HG03095 (cell line): ENCODE results near the gene WNT10A.
"Not testable (repeated sequence)": the region's sequence is repeated elsewhere in the genome, so short reads cannot be mapped to it uniquely, and the experiment has no call there.

ENCODE experiments used
- ATAC-seq: cut with Tn5 transposase; IDR thresholded peaks from one replicate; pipeline ENCODE4 v1.9.1; 2021; ENCODE audit warnings: moderate library complexity; ENCODE audit not compliant: unreplicated experiment

The WNT10A gene

DNA sequence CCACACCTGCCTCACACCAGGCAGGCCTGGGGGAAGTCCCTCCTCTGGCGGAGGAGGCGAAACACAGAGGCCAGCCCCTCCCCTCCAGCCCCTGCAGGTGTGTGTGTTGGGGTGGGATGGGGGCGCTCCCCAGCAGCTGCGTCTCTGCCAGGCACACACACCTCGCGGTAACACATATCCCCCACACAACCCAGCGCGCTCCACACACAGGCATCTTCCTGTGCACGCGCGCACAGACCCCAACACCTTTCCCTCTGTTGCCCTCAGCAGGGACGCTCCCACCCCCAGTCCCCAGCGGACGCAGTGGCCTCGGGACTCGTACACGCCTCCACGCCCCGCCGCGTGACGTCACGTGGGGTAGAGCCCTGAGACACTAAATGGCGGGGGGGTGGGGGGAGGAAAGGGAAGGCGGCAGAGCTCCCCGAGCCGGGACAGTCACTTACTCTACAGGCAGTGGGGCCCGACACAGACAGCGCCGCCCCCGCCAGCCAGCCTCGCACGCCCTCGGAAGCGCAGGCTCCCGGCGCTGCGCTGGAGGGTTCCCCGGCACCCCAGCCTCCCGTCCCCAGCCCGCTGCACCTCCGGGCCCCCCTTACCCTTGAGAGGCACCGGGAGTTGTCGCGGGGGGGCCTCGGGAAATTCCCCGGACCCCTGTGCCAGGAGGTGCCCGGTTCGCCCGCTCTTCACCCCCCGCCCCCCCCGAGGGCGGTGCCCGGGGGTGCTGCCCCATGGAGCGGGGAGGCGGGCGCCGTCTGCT is at the start of gene WNT10A:
WNT10A (plus strand) TSS at position 751 of the 757 bp plus-strand sequence. CDS start 144 bp downstream, outside the sequence.
- ATAC-seq, result peak; percentile 70

DNA sequence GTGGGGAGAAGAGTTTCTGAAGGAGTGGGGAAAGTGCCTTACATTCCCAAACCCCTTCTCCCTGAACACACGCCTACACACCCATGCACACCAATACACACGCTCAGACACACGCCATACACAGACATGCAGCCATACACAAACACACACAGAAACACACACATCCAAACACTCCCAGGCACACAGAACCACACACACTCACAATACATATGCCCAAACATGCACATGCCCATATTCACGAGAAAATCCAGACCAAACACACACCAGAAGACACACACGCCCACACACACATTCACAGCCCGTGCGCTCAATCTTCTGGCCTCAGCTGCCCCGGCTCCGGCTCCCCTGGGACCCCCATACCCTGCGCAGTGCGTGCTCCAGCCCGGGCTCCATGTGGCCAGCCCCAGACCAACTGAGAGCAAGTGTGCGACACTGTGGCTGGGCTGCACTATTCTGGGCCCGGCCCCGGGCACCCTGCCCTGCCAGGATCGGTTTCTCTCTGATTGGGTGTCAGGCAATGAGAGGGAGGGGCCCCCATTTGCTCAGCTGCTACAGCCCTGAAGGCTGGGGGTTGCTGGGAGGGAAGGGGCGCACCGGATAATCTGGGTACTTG is 49.2 kb upstream of the WNT10A start, which contains the start of gene PRKAG3:
PRKAG3 (minus strand) TSS at position 426 of the 613 bp plus-strand sequence.
- ATAC-seq, result no peak

DNA sequence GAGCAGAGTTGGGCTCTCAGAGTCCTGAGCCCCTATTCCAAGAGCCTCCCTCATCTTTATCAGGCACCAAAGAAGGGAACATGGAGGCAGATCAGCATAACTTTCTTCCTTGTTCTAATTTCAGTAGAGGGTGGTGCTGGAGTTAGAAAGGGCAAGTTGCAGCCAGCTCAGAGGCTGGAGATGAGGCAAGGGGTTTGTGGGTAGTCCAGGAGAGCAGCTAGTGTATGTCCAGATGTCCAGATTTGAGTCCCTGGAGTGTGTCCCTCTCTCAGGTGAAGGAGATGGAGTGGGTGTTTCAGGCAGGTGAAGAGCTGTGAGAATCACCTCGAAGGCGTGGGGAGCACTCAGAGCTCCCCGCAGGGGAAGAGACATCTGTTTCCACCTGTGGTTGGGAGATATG is 48.6 kb upstream of the WNT10A start:
- ATAC-seq, result no peak

DNA sequence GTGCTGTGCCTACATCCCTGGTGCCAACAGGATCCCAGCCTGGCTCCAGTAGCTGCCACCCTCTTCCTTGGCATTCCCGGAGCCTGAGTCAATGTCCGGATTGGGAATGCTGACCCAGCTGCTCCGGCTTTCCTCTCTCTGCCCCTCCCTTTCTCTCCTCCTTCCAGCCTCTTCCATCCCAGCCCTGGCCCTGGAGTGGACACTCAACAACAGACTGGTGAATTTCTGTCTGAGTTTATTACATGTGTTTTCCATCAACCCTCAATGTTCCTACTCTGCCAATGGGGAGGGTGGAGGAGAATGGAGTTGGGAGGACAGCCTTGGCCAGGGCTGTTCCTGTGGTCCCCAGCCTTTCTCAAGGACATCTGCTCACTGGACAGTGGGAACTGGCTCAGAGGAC is 48.1 kb upstream of the WNT10A start:
- ATAC-seq, result no peak

DNA sequence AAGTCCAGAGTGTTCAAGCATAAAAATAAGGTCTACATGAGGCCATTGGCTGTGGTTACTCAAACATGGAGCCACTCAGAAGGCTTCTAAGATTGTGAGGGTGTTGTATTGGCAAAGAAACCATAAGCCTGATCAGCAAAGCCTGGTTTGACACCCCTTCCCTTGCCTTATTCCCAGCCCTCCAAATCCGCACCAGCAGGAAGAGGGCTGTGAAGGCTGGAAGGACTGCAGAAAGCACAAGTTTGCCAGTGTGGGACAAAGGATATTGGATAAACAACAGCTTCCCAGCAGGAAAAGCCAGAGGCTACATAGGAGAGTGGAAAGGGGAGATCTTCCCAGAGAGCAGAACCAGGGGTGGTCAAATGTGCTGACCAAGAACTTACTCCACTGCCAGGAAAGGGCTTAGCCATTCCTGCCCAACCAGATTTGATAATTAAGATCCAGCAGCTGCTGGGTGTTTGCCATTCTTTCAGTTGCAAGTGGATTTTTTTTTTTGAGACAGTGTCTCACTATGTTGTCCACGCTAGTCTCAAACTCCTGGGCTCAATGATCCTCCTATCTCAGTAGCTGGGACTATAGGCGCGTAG is 47.5 kb upstream of the WNT10A start:
- no peak for ATAC-seq

DNA sequence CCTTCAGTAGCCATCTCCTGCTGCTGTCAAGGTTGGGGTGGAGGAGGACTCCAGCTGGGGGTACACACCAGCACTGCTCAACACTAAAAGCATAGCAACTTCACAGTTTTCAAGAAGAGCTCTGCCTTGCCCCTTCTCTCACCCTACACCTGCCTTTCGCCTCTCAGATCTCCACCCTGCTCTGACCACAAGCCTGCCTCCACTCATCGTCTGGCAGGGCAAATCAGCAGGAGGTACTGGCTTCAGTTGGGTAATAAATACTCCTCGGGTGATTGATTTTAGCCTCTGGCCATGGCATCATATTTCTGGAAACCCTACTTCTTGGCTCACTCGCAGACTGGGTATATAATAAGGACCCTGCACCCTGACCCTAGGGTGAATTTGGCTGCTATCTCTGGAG is 46.0 kb upstream of the WNT10A start:
- ATAC-seq, result no peak

DNA sequence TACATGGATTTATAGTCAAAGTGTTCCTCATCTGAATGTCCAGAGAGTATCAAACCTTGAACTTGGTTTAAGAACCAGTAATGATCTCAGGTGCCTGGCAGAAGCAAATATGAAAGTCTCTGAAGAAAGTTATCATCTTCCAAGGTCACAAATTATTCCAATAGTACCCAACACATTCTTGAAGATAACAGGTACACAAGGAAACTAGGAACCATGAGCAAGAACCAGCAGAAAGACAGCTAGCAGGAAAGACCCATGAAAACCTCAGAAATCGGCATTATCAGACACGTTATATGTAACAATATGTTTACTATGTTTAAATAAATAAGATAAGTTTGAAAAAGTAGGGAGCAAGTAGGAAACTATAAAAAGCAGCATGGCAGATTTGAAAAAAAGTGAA is 43.2 kb upstream of the WNT10A start:
- ATAC-seq, result no peak

DNA sequence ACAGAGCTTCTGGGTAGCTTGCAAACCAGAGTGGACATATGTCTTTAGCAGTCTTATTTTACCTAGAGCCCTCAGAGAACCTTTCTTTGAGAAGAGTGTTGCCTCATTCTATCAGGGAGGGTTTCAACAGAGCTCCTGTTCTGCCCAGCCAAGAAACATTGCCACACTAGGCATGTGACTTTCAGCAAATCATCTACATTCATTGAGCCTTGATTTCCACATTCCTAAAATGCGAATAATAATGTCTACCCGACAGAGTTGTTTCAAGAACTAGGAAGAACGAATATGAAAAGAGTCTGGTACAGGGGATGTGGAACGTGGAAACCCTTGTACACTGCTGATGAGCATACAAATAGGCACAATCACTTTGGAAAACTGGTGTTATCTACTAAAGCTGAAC is 41.2 kb upstream of the WNT10A start:
- ATAC-seq, result no peak

DNA sequence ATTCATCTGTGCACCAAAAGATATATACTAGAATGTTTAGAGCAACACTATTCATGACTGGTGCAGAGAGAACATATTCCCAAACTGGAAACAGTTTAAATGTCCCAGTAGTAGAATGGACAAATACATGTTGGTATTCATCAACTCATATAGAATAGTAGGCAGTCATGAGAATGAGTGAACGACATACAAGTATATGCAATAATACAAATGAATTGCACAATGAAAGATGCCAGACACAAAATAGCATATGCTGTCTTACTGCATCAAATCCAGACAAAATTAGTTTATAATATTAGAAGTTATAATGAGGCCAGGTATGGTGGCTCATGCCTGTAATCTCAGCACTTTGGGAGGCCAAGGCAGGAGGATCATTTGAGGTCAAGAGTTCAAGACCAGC is 40.8 kb upstream of the WNT10A start:
- no peak for ATAC-seq

DNA sequence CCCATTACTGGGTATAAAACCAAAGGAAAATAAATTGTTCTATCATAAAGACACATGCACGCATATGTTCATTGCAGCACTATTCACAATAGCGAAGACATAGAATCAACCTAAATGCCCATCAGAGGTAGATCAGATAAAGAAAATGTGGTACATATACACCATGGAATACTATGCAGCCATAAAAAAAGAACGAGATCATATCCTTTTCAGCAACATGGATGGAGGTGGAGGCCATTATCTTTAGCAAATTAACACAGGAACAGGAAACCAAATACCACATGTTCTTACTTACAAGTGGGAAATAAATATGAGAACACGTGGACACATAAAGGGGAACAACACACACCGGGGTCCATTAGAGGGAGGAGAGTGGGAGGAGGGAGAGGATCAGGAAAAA is 36.3 kb upstream of the WNT10A start:
- not testable (repeated sequence) for ATAC-seq

DNA sequence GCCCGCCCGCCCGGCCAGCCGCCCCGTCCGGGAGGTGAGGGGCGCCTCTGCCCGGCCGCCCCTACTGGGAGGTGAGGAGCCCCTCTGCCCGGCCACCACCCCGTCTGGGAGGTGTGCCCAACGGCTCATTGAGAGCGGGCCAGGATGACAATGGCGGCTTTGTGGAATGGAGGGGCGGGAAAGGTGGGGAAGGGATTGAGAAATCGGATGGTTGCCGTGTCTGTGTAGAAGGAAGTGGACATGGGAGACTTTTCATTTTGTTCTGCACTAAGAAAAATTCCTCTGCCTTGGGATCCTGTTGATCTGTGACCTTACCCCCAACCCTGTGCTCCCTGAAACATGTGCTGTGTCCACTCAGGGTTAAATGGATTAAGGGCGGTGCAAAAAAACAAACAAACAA is 33.7 kb upstream of the WNT10A start:
- not testable (repeated sequence) for ATAC-seq

DNA sequence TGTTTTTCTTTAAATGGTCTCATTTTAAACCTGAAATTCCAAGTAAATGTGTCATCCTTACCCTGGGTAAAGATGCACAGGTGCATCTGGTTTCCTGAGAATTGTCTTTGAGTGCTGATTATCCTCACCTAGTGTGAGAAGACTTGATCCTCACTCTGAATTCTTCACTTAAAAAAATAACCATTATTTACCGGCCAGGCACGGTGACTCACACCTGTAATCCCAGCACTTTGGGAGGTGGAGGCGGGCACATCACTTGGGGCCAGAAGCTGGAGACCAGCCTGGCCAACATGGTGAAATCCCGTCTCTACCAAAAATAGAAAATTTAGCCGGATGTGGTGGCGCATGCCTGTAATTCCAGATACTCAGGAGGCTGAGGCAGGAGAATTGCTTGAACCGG is 30.9 kb upstream of the WNT10A start:
- ATAC-seq, result no peak

DNA sequence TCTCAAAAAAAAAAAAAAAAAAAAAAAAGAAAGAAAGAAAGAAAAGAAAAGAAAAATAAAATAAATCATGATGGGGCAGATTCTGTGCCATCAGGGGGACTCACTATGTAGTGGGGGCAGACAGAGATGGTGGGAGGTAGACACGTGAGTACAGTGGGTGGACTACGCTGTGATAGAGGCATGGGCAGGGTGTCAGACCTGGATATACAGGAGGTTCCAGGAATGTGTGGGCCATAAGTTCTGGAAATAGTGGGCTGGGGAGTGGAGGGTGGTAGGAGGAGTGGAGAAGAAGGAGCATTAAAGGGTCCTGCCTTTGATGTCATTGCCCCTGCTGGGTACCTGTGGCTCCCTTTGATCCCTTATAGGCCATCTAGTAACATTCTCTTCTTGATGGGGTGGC is 29.9 kb upstream of the WNT10A start:
- no peak for ATAC-seq

DNA sequence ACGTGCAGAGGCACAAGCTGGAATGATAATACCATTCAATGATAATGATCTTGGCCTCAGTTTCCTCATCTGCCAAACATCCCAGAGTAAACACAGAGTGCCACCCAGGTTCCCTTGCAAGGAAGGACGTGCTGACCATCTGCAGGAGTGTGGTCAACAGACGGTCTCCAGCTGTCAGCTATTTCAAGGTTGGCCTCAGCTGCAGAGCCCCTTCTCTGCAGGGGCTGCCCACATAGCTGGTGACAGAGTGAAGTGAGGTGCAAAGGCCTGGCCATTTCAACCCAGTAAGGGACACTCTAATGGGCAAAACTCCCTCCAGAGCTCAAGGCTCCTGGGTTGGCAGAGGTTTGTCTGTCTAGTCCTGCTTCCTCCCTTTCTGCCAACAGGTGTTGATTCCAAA is 29.4 kb upstream of the WNT10A start:
- ATAC-seq, result no peak

DNA sequence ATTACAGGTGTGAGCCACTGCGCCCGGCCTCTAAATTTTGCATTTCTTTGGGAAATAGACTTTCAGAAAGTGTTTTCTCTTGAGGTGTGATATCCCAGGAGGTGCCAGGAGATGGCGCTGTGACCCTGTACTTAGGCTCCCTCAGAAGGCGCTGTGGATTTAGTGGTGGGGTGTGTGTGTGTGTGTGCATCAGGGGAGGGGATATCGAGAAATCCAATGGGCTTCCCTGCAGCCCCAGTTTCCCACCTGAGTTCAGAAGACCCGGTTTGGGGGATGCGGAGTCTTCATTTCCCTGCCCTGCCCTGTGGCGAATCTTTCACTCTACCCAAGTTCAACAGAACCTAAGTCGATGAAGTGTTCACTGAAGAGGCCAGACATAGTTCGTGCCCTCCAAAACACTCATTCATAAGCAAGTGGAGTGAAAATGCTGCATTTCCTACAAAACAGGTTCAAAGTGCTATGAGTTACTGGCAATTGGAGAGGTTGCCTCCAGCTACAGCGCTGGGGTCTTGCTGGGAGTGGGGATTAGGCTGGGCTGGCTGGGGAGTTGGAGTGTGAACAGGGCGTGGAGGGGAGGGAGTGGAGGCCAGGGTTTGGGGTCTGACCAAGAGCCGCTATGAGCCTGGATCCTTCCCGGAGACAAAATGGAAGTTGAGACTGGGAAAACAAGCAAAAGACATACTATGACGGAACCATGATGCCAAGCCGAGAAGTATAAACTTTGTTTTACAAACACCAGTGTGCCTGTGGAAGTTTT is 27.6 kb upstream of the WNT10A start:
- ATAC-seq, result no peak

DNA sequence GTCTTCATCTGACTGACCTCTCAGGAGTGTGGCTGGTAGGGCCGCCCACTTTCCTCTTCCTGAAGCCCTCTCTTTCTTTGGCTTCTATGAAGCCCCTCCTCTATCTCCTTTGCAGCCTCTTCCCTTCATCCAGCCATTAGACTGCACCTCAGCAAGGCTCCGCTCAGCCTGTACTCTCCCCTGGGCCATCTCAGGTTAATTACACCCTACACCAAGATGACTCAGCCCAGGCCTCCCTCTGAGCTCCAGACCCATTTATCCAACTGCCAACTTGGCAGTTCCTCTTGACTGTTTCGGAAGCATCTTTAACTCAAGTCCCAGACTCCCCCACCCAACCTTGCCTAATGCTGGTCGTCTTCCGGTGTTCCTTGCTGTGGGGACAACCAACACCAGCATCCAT is 26.9 kb upstream of the WNT10A start:
- ATAC-seq, result no peak

DNA sequence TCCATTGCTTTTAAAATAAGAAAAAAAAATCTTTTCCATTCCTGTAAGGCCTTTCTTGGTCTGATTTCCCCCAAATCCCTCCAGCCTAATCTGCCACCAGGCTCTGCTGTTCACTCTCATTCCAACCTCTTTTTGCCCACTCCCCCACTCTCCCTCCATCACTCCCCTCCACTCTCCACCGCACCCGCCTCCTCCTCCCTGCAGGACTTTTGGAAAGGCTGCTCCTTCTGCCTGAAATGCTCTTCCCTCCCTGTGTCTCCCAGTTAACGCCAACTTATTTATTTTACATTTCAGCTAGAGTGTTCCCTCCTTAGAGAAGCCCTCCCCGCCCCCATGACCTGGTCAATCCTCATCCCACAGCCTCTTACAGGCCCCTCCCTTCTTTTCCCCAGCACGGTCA is 25.8 kb upstream of the WNT10A start:
- no peak for ATAC-seq

DNA sequence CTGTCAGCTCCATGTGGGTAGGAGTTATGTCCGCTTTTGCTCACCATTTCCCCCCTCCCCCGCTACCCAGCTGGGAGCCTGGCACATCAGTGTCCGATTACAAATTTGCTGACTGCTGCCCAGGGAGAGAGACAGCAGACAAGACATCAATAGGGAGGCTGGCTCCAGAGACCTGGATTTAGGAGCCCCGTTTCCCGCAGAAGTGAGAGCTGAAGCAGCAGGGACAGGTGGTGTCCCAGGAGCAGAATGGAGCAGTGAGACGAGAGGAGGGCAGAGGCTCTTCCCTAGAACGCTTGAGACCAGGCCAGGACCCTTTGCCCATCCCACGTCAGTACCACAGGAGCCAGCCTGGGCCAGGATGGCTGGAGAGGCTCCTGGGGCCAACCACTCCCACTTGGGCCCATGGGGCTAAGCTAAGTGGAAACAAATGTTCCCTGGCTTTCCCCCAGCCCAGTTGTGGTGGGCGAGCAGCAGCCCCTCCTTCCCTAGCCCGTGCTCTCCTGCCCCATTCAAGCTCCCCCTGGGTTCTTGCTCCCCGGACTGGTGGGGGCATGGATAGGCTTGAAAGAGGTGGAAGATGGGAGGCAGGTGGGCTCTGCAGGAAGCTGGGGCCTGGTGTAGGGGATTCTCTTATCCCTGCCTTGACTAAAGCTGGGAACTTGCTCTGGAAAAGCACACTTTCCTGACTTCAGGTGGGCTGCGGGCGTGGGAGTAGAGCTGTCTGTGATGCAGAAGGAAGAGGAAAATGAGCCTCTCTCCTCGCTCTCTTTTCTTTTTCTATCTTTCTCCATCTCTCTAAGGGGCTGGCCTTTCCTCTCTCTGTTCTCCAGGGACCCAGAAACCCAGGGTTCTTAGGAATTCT is 25.1 kb upstream of the WNT10A start:
- no peak for ATAC-seq

DNA sequence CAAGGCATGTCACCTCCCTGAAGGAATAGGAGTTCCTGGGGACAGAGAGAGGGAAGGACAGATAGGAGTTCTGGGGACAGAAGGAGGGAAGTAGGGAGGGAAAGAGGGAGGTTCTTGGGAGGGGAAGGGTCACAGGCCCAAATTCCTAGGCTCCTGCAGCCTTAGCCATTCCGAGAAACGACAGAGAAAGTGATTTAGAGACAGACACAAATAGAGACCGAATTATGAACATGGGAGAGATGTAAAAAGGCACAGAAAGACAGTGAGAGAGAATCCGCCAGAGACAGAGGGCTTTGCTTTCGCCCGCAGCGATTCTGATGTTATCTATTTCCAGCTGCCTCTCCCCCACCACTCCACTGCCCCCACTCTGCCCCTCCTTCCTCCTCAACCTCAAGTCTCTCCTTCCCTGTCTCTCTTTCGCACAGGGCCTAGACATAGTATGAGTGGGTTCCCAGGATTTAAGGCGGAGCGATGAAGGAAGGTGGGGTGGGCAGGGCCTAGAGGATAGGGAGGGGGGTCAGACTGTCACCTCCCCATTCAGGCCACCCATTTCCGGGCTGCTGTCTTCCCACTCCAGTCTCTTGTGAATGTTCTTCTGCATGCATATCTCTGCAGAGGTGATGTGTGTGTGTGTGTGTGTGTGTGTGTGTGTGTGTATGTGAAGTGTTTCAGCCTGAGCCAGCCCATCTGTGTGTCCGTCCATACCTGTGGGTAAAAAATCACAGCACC is 24.3 kb upstream of the WNT10A start:
- no peak for ATAC-seq

DNA sequence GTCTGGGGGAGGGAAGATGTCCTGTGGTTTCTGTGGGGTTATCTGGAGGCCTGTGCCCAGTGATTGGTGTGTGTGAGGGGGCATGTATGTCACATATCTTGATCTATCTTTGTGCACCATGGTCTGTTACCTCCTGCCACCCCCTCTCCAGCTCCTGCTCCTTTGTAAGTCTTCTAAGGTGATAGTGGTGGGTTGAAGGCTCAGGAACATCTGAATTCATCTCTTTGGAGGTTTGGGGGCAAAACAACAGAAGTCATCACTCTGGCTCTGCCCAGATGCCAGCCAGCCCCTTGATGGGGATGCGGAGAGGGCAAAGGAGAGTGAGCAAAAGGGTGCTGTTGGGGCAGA is 23.8 kb upstream of the WNT10A start:
- ATAC-seq, result no peak
